HCT116 (cell line): Measurements from ENCODE around the gene ELOVL3.

Experiments used
- ATF3 ChIP-seq: IDR thresholded peaks from 2 replicates; pipeline ENCODE4 v1.6.1; 2012
- POLR2AphosphoS5 ChIP-seq: IDR thresholded peaks from 2 replicates; pipeline ENCODE4 v1.6.1; 2011; ENCODE audit warnings: mild to moderate bottlenecking, low read depth, low read length, moderate library complexity
- RAD21 ChIP-seq: IDR thresholded peaks from 2 replicates; pipeline ENCODE4 v1.6.1; 2012; ENCODE audit warnings: low read depth, mild to moderate bottlenecking
- SP1 ChIP-seq: IDR thresholded peaks from 2 replicates; pipeline ENCODE4 v1.6.1; 2012; ENCODE audit warnings: low read depth
- TCF7L2 ChIP-seq: IDR thresholded peaks from 2 replicates; pipeline ENCODE4 v1.7.0; 2011; ENCODE audit warnings: borderline replicate concordance, inconsistent platforms; ENCODE audit not compliant: insufficient read depth, insufficient read length; ENCODE audit errors: extremely low read depth
- ZBTB33 ChIP-seq: IDR thresholded peaks from 2 replicates; pipeline ENCODE4 v1.6.1; 2011; ENCODE audit warnings: mild to moderate bottlenecking, low read length, moderate library complexity; ENCODE audit not compliant: insufficient replicate concordance; ENCODE audit errors: extremely low read depth
- ZNF274 ChIP-seq: fragments of 200-500 bp; sonication (Bioruptor generic); IDR thresholded peaks from 2 replicates; pipeline ENCODE4 v1.6.1; 2014; ENCODE audit warnings: mild to moderate bottlenecking, low read depth, low read length, inconsistent platforms
- TF ChIP-seq, protein P1 (sequence below), 3 experiments: fragments of 200-600 bp in 1 of 3; sonication (generic) in 1 of 3; IDR thresholded peaks in 2 of 3; conservative IDR thresholded peaks in 1 of 3; 2 replicates each; pipeline ENCODE4 v1.5.1; 2012 to 2017; ENCODE audit warnings: low read depth in 2 of 3, low read length in 2 of 3, antibody characterized with exemption in 1 of 3, borderline replicate concordance in 1 of 3, control low read depth in 1 of 3, mild to moderate bottlenecking in 1 of 3, mixed read lengths in 1 of 3, mixed run types in 1 of 3, moderate library complexity in 1 of 3; ENCODE audit not compliant: insufficient read depth in 1 of 3

DNA sequence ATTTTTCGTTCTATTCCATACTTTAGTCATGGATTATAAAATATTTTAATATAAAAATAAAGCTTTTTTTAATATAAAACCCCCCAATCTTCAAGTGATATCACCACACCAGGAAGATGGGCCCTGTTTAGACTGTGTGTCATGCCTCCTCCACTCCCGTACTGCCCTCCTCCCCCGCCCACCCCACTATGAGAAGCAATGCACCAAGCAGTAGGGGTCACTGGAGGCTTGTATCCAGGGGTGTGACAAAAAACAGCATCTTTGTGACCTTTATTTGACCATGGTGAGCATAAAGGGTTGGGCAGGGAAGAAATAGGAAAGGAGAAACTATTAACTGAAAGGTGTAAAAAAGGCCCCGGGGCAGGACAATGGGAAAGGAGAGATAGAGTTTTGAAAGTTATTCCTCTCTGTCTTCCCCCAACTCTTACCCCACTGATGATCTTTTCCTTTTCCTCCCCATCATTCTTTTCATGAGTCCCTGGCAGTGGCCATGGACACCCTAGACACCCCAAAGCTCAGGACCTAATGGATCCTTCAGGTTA, 11.7 kb downstream of the ELOVL3 start:
- TF ChIP-seq, protein P1, sequence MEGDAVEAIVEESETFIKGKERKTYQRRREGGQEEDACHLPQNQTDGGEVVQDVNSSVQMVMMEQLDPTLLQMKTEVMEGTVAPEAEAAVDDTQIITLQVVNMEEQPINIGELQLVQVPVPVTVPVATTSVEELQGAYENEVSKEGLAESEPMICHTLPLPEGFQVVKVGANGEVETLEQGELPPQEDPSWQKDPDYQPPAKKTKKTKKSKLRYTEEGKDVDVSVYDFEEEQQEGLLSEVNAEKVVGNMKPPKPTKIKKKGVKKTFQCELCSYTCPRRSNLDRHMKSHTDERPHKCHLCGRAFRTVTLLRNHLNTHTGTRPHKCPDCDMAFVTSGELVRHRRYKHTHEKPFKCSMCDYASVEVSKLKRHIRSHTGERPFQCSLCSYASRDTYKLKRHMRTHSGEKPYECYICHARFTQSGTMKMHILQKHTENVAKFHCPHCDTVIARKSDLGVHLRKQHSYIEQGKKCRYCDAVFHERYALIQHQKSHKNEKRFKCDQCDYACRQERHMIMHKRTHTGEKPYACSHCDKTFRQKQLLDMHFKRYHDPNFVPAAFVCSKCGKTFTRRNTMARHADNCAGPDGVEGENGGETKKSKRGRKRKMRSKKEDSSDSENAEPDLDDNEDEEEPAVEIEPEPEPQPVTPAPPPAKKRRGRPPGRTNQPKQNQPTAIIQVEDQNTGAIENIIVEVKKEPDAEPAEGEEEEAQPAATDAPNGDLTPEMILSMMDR (IDR thresholded peaks at IDR 0.05 in 2 of 3, conservative IDR thresholded peaks at IDR 0.05 in 1 of 3; ENCODE audit: borderline replicate concordance in 1 of 3, insufficient read depth in 1 of 3, low read depth in 2 of 3, low read length in 2 of 3): no peak
- TF ChIP-seq SP1: no peak
- TF ChIP-seq ZNF274: no peak
- no peak for TF ChIP-seq ATF3
- TF ChIP-seq RAD21: no peak
- TF ChIP-seq POLR2AphosphoS5: no peak
- no peak for TF ChIP-seq TCF7L2
- TF ChIP-seq ZBTB33: no peak
